Stimulated activated CD8-positive, alpha-beta memory T cell treated with anti-CD3 and anti-CD28 coated beads, Interleukin-2, amount 100 ng/mL, for 1 hour (primary cell): ENCODE results near the gene CDK9.
"Not testable (repeated sequence)": the region's sequence is repeated elsewhere in the genome, so short reads cannot be mapped to it uniquely, and the experiment has no call there.

Experiments used
- DNase-seq, 2 donors: peaks; one replicate each; pipeline ENCODE4 v3.0.0-alpha.2; 2020; ENCODE audit warnings: low read depth in 2 of 2

The CDK9 gene

DNA sequence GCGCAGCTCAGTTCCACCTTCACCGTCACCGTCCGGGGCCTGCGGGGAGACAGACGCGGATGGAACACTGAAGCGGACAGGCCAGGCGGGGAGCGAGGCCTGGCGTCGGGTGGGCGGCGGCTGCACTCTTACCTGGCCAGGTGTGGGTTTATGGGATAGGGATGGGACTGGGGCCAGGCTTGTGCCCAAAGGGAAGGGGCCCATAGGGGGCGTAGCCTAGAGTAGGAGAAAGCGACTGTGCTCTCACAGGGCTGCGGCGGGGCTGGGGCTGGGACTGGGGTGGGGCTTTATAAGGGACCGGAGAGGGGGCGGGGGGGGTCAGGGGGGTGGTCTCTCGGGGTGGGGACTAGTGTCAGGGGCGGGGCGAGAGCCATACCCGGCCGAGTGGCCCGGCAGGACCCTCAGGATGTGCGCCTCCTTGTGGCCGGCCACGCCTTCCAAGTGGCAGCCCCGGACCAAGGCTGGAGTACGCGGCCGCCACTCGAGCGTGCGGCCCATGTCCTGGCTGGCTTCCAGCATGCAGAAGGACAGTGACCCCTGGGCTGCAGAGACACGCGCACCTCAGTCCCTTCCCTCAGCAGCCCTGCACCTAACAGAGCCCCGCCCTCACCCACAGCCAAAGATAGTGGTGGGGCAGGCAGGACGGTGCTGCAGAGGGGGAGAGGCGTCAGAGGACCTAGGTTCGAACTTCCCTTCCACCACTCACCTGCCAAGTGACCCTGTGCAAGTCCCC is 39.7 kb downstream of the CDK9 start:
- no peak for DNase-seq

DNA sequence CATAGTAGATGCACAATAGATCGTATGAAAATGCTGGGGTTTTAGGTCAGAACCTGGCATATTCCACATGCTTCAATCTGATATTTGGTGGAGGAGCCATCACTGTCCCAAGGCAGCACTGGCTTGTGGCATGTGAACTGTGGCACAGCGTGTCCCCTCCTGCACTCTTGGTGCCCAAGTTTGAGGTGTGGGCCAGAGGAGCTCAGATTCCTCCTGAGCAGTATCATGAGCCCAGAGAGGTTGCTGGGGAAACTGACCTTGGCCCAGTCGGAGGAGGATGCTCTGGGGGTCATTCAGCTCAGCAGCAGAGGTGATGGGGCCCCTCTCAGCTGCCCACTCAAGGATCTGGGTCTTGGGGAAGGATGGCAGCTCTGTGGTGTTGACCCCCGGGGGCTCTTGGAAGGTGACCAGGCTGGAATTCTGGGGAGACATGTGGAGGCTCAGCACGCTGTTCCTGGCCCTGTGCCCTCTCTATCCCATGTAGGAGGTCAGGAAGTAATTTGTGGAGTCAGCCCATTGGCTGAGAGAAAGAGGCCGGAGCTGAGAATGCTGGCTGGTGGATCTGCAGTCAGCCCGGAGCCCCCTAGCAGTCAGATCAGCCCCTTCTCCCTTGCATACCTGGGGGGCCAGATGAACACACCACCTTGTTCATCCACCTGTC is 40.5 kb downstream of the CDK9 start:
- DNase-seq, result no peak

DNA sequence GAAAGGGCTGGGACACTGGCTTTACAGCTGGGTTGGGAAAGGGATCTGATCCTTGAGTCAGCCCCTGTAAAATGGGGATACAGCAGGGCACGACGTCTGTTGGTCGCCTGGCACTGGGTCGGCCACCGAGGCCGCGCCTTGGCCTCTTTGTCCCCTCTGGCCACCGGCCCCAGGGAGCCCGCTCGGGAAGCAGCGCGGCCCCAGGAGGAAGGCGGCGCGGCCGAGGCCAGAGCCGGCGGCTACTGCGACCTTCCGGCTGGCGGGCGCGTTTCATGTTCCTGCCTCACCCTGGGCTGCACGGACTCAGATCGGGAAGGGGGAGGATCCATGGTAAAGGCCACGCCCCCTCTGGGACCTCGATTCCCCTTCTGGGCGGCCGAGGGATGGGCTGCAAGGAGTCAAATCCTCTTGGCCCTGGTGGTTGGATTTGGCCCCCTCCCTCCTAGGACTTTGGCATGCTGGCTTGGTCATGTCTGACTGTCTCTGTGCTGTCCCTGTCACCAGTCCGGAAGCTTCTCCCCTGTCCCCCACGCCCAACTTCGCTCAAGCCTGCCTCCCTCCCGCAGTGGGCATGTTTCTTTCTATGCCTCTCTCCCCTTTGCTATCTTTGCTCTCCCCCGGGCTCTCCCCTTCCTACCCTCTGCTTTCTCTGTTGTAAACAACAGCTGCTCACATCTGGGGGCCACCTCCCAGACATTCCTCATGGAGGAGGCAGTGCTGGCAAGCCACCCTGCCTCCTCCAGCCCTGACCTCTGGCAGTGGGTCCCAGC is 42.6 kb downstream of the CDK9 start:
- DNase-seq, result no peak

DNA sequence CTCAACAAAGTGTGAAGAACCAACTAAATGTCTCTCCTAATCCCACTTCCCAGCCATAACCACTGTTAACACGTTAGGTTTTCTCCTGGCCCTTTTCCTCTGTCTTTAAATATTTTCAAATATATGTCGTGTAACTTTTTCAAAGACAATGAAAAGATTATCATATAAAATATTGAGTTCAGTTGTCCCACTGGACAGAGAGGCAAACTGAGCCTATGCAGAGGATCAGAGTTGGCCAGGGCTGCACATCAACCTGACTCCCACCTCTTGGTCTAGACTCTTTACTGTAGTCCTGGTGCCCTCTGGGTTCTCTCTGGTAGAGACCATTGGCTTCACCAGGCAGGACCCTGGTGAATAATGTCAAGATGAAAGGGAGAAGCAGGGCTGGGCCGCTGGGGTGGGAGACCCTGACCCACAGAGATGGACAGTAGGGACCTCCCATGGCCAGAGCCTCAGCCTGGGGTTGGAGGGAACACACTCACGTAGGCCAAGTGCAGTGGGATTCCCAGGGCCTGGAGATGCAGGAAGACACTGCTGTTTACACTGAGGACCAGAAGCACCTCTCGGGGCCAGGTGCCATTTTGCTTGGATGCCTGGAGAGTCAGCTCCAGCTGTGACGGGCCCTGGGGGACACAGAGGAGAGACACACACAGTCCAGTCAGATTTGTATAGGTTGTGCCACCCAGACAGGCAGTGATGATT is 43.5 kb downstream of the CDK9 start:
- DNase-seq, result no peak

DNA sequence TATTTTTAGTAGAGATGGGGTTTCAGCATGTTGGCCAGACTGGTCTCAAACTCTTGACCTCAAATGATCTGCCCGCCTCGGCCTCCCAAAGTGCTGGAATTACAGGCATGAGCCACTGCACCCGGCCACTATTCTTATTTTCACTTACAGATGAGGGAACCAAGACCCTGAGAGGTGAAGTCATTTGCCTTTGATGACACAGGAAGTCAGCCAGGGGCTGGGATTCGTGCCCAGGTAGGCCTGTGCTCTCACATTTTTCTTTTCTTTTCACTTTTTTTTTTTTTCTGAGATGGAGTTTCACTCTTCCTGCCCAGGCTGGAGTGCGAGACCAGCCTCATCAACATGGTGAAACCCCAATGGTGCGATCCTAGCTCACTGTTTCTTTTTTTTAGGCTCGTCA is 46.4 kb downstream of the CDK9 start:
- no peak for DNase-seq

DNA sequence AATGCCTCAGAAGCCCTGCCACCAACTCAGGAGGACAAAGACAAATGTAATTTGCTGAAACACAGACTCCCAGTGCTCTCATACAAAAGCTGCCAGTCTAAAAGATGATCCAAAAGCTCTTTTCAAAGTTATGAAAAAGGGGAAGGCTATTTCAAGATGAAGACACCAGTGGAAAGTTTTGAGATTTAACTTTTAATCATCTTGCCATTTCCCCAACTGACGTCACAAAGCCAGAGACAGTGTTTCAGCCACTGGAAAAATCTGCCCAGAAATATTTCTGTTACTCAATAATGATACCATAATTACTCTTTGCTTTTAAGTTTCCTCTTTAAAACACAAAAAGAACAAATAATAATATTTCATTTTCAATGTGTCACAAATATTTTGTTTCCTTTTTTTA is 47.7 kb downstream of the CDK9 start:
- DNase-seq, result no peak

DNA sequence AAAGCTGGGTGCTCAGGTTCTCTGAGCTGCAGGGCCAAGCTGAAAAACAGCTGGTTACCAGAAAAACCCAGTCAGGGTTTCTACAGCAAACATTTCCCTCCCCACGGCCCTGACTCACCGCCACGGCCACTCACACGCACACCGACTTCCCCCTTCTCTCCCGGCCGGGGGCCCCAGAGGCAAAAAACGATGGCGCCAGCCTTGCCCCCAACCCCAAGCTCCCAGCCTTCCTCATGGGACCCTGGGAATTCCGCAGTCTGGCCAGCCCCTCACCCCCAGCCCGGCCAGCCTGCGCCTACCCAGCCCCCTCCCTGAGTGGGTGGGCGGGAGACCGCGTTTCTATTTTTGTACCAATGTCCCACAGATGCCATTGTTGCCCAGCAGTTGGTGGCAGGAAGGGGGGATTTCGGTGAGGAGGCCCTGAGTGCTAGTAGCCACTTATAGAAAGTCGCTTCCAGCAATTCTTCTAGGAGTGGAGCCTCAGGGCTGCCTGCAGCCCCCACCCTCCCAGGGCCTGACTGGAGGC is 50.2 kb downstream of the CDK9 start:
- no peak for DNase-seq

DNA sequence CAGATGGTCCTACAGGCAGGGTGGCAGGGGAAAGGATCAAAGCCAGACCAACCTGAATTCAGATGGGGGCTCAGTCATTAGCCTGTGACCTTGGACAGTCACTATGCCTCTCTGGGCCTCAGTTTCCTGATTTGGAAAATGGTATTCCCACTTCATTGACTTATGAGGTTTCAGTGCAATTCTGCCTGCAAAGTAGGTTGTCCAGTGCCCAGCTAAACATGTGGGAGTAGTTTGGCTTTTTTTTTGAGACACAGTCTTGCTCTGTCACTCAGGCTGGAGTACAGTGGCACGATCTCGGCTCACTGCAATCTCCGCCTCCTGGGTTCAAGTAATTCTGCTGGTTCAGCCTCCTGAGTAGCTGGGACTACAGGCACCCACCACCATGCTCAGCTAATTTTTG is 50.7 kb downstream of the CDK9 start:
- not testable (repeated sequence) for DNase-seq

DNA sequence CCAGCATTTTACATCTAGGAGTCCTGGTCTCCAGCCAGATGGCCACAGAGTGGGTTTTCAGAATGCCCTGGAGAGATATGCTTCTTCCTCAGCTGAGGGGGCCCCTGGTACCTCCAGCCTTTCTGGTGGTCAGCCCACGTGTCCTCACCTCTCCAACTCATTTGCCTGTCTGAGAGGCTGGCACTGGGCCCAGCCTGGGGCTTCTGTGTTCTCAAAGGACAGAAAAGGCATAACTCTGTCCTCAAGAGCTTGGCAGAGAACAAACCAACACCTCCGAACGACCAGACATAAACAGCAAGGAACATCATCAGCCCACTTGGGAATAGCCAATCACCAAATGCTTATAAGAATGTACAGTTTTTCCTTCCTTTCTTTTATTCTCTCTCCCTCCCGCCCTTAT is 51.5 kb downstream of the CDK9 start:
- no peak for DNase-seq

DNA sequence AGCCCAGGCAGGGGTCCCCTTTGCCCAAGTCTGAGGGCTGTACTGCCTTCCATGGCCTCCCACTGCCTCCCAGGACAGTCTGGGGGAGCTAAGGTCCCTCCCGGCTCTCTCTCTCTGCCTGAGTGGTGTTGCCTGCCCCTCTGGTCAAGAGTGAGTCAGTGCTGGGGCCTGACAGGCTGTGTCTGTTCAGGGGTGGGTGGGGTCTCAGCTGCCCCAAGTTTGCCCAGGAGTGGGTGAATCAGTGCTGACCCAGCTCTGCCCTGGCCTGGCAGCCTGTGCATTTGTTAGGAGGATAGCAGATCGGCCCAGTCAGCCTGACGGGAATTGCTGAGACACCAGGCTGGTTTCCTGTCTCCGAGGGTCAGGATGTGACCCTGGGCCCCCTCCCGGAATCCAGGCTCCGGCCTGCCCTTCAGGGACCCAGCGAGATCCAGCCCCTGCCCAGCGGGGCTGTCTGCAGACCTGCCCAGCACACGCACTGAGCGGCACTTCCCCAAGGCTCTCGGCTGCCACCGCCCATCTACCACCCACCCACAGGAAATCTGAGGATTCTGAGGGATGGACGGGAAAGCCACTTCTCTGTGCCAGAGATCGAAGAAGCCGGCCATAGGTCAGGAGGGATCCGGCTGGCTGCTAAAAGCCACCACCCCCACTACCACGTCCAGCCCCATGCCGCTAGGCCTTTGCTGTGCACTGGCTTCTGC is 52.7 kb downstream of the CDK9 start:
- no peak for DNase-seq
